ENCODE results near the gene HOATZ. TPM values are rescaled to one million over a fixed set of nuclear protein-coding genes. Genes with fewer than 3 reads are reported as not detected.

The HOATZ gene
- total and polyA plus RNA-seq, 10 donors: not detected

- Histone ChIP-seq H3K27me3 (replicated peaks in 1 of 7) (no peaks in the 10 kb centered on the region), H3K4me1 (no peaks in the 10 kb centered on the region), H3K36me3 (no peaks in the 10 kb centered on the region), H3K27ac (no peak overlapping the region), H3K4me3 (no peak overlapping the region), H3K9me3 (no peaks in the 10 kb centered on the region)
- intact Hi-C loops (cut with DNase I; ENCODE audit: low total_unique reads): no loop called here
- no peak for TF ChIP-seq POLR2A (IDR thresholded peaks at IDR 0.05)
- no peak for TF ChIP-seq CTCF (IDR thresholded peaks at IDR 0.05 in 8 of 11, conservative IDR thresholded peaks at IDR 0.05 in 3 of 11)
- TF ChIP-seq POLR2AphosphoS5 (IDR thresholded peaks at IDR 0.05): no peak
- no peak for DNase-seq
- 57 to 89% (median 74%) methylated on average over 1 of the region's 1 CpG for whole genome bisulfite sequencing, 5 donors
Observed at GRCh38 chr11:111526501-111526900, 11.9 kb downstream of the HOATZ start.

- DNase-seq: no peak
- WGBS, 5 donors: 71 to 97% (median 79%) methylated on average over 1 of the region's 1 CpG
Observed at GRCh38 chr11:111527279-111527678, 12.7 kb downstream of the HOATZ start.

GRCh38 chr11:111528557-111528956 is 14.0 kb downstream of the HOATZ start:
- Histone ChIP-seq H3K4me3 (no peak overlapping the region), H3K27ac (no peak overlapping the region), H3K27me3 (replicated peaks in 1 of 7) (no peaks in the 10 kb centered on the region), H3K36me3 (no peaks in the 10 kb centered on the region), H3K4me1 (no peaks in the 10 kb centered on the region), H3K9me3 (no peaks in the 10 kb centered on the region)
- TF ChIP-seq POLR2A (IDR thresholded peaks at IDR 0.05) (no peak), POLR2AphosphoS5 (IDR thresholded peaks at IDR 0.05) (no peak), CTCF (IDR thresholded peaks at IDR 0.05 in 8 of 11, conservative IDR thresholded peaks at IDR 0.05 in 3 of 11) (no peak)
- WGBS, 5 donors: 29 to 45% (median 39%) methylated on average over 1 of the region's 1 CpG
- no peak for DNase-seq
- intact Hi-C loops (cut with DNase I; ENCODE audit: low total_unique reads): no loop called here

More at GRCh38 chr11:111527279-111527678, 12.7 kb downstream of the HOATZ start:
- Histone ChIP-seq H3K4me1 (no peaks in the 10 kb centered on the region), H3K9me3 (no peaks in the 10 kb centered on the region), H3K36me3 (no peaks in the 10 kb centered on the region), H3K27me3 (replicated peaks in 1 of 7) (no peaks in the 10 kb centered on the region), H3K27ac (no peak overlapping the region), H3K4me3 (no peak overlapping the region)
- intact Hi-C loops (cut with DNase I; ENCODE audit: low total_unique reads): no loop called here
- TF ChIP-seq POLR2A (IDR thresholded peaks at IDR 0.05) (no peak), POLR2AphosphoS5 (IDR thresholded peaks at IDR 0.05) (no peak), CTCF (IDR thresholded peaks at IDR 0.05 in 8 of 11, conservative IDR thresholded peaks at IDR 0.05 in 3 of 11) (no peak)

GRCh38 chr11:111530091-111530490 is 15.5 kb downstream of the HOATZ start:
- Histone ChIP-seq H3K27me3 (replicated peaks in 1 of 7) (peaks cover 0 to 3% (median 0%) of the 10 kb centered on the region in 7 donors), H3K36me3 (no peaks in the 10 kb centered on the region), H3K4me3 (no peak overlapping the region), H3K4me1 (no peaks in the 10 kb centered on the region), H3K27ac (no peak overlapping the region), H3K9me3 (no peaks in the 10 kb centered on the region)
- TF ChIP-seq POLR2AphosphoS5 (IDR thresholded peaks at IDR 0.05): no peak
- no peak for TF ChIP-seq POLR2A (IDR thresholded peaks at IDR 0.05)
- no peak for TF ChIP-seq CTCF (IDR thresholded peaks at IDR 0.05 in 8 of 11, conservative IDR thresholded peaks at IDR 0.05 in 3 of 11)
- DNase-seq: no peak
- 48 to 80% (median 62%) methylated on average over 3 of the region's 3 CpGs for WGBS, 5 donors
- intact Hi-C loops (cut with DNase I; ENCODE audit: low total_unique reads): no loop called here

All from spleen (tissue), 11 donors.